HepG2 (cell line): ENCODE data around the gene MAJIN. TPM values are rescaled to one million over a fixed set of nuclear protein-coding genes. Genes with fewer than 3 reads are reported as not detected.
A peak's percentile ranks its signal among the peaks of the same experiment; 100 is the strongest.

Experiments
- ARNTL ChIP-seq: sonication (generic); formaldehyde crosslinking; IDR thresholded peaks from 2 replicates; pipeline ENCODE4 v1.4.0; 2020; ENCODE audit warnings: mild to moderate bottlenecking, missing genetic modification reagents
- ETS1 ChIP-seq: sonication (generic); formaldehyde crosslinking; IDR thresholded peaks from 2 replicates; pipeline ENCODE4 v1.4.0; 2020; ENCODE audit warnings: missing genetic modification reagents
- RXRB ChIP-seq: IDR thresholded peaks from 2 replicates; pipeline ENCODE4 v1.6.1; 2016; ENCODE audit warnings: borderline replicate concordance, missing genetic modification reagents, missing compliant biosample characterization
- UBTF ChIP-seq: sonication (generic); formaldehyde crosslinking; IDR thresholded peaks from 2 replicates; pipeline ENCODE4 v1.4.0; 2020; ENCODE audit warnings: mild to moderate bottlenecking, missing genetic modification reagents
- ZBTB46 ChIP-seq: sonication (generic); formaldehyde crosslinking; IDR thresholded peaks from 2 replicates; pipeline ENCODE4 v1.4.0; 2020; ENCODE audit warnings: mild to moderate bottlenecking, missing genetic modification reagents, borderline replicate concordance
- ZHX1 ChIP-seq: sonication (generic); formaldehyde crosslinking; IDR thresholded peaks from 2 replicates; pipeline ENCODE4 v1.8.1; 2022; ENCODE audit warnings: low read depth, mild to moderate bottlenecking, missing genetic modification reagents
- ZNF562 ChIP-seq: sonication (generic); formaldehyde crosslinking; IDR thresholded peaks from 2 replicates; pipeline ENCODE4 v1.8.0; 2022; ENCODE audit warnings: missing genetic modification reagents, borderline replicate concordance
- polyA plus RNA-seq, 8 experiments: library from polyadenylated mRNA; depleted of rRNA in 3 of 8; stranded (reverse) in 7 of 8; unstranded in 1 of 8; fragments of >200 nt; fragmentation: Illumina TruSeq in 4 of 8; extraction: Trizol in 4 of 8; gene quantifications; 2 replicates each; pipeline versions ENCODE4 v1.2.1 to v1.2.3, GENCODE V29; 2011 to 2016; ENCODE audit warnings: low read depth in 4 of 8, missing spikeins in 1 of 8, mixed read lengths in 1 of 8; ENCODE audit not compliant: insufficient read depth in 1 of 8
- total RNA-seq, 5 experiments: library from RNA; depleted of rRNA; stranded (reverse); fragments of >200 nt; fragmentation: Illumina TruSeq; extraction: Trizol; gene quantifications; 2 replicates each; pipeline ENCODE4 v1.2.3, GENCODE V29; 2016; ENCODE audit warnings: low read depth in 1 of 5

The MAJIN gene
- total and polyA plus RNA-seq, 2 of the 13 experiments (the other 11 are each of a cell fraction or from before 2014, with no cell fraction given) = not detected

GRCh38 chr11:64998141-64998540 lies 26.2 kb upstream of the MAJIN start (continued):
- TF ChIP-seq UBTF = no peak
- TF ChIP-seq ZNF562 = no peak
- TF ChIP-seq RXRB (CRISPR knock-in tag) = peak; percentile 49; the same call in 1 of the 2 replicates
- TF ChIP-seq ZBTB46 (CRISPR knock-in tag) = no peak
- TF ChIP-seq ARNTL (CRISPR knock-in tag) = no peak
- TF ChIP-seq ZHX1 = no peak
- no peak for TF ChIP-seq ETS1 (CRISPR knock-in tag)
